HG02943 (cell line): ENCODE data around the gene NTM.

Experiments
- ATAC-seq: cut with Tn5 transposase; IDR thresholded peaks from one replicate; pipeline ENCODE4 v1.9.1; 2021; ENCODE audit warnings: mild to moderate bottlenecking, low read depth, moderate library complexity; ENCODE audit not compliant: unreplicated experiment

The NTM gene

GRCh38 chr11:131969261-131969660, 598.8 kb downstream of the NTM start:
- no peak for ATAC-seq

GRCh38 chr11:131973061-131973460, 602.6 kb downstream of the NTM start:
- no peak for ATAC-seq

DNA sequence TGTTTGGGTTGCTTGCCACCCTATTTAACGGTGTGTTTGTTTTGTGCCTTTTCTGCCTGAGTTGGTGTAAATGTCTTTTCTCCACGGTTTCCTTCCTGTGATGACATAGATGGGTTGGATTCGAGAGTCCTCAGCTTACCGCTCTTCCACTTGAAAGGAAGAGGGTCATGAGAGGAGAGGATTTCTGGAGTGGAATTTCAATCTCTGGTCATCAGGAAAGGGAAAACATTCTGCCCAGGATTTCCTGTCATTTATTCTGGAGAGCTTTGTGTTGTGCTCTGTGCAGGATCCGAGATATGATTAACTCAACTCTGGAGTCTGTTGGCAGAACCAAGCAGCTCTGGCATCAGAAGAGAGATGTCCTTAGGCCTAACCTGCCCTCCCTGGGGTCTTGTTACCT, 605.2 kb downstream of the NTM start:
- no peak for ATAC-seq

GRCh38 chr11:131976021-131976420, 605.6 kb downstream of the NTM start:
- no peak for ATAC-seq

- ATAC-seq: no peak
Observed at GRCh38 chr11:131977231-131977630, 606.8 kb downstream of the NTM start.

DNA sequence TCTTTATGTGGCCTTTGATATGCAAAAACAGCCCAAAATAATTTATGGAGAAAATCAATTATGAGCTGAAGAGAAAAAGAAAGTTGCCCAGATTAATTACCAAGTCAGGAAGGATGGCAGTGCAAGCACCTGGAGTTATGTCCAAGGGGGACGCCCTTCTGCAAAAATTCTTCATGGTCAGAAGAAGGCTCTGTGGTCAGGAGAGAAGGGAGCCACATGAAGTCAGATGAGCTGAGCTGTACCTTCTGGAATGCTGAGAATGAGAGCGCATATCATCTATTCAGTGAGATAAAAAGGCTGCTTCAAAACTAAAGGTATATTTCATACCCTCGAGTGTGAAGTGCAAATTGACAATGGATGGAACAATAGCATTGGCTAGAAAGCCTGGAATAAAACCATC, 607.4 kb downstream of the NTM start:
- no peak for ATAC-seq

DNA sequence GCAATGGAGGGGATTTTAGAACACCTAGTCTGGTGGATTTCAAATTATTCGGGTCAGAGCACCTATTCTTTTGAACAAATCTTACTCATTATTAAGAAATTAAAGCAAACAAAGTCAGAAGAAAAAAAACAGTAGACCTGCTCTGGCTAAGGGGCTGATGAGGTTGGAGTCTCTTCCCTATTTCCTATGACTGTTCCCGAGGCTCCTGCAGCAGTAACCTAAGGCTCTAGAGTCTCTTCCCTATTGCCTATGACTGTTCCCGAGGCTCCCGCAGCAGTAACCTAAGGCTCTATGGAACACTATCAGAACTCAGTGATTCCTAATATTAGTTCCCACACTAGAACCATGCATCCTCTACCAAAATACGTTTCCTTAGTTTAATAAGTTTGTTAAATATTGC, 607.9 kb downstream of the NTM start:
- ATAC-seq: no peak

DNA sequence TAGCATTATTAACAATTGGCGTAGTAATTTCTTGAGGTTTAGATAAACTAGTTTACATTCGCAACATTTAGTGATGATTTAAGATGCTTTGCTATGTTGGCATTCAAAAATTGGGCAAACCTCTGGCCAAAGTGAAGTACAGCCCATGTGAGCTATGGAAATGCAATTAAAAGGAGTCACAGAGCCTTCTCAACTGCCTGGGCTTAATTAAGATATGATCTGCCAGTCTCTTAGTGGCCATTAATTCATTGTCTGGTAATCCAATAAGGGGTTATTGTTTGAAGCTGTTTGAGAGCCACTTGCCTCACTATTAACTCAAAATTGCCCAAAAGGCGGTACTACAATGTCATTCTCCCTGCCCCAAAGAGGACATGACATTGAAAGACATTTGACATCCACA, 608.9 kb downstream of the NTM start:
- no peak for ATAC-seq

GRCh38 chr11:131980199-131980598, 609.8 kb downstream of the NTM start:
- ATAC-seq: no peak

GRCh38 chr11:131980888-131981668, 610.7 kb downstream of the NTM start:
- ATAC-seq: no peak

DNA sequence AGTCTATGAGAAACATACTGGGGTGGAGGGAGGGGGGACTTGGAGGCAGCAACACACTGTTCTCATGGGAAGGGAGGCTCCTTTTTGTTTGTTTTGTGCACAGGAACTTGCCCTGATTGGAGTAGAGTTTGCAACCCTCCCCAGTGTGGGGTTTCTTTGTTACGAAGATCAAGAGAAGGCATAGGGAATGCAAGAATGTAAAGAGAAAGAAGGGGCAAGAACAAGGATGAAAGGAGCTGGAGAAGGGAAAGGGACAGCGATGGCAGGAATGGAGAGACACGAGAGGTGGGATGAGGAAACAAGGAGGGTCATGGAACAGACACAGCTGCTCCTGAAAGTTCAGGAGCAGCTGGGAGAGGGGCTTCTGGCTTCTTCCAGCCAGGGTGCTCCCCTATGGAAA, 611.7 kb downstream of the NTM start:
- ATAC-seq: no peak

GRCh38 chr11:131985846-131986301, 615.5 kb downstream of the NTM start:
- no peak for ATAC-seq

- no peak for ATAC-seq
Observed at GRCh38 chr11:131987703-131988102, 617.3 kb downstream of the NTM start.

DNA sequence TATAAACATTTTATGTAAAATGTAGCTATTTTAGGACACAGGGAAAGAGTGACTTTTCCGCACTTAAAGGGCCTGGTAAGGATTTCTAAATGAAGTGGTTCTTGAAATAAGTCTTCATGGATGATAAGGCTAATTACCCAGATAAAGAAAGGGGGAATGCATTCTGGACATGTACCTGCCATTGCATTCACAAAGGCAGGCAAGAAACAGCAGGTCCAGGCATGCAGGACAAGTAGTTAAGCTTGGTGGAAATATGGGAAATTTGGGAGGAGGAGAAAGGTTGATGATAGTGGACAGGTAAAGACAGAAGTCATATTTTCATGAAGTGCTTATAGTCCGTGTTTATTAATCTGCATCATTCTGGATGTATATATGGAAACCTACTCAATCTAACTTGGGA, 621.2 kb downstream of the NTM start:
- ATAC-seq: no peak

DNA sequence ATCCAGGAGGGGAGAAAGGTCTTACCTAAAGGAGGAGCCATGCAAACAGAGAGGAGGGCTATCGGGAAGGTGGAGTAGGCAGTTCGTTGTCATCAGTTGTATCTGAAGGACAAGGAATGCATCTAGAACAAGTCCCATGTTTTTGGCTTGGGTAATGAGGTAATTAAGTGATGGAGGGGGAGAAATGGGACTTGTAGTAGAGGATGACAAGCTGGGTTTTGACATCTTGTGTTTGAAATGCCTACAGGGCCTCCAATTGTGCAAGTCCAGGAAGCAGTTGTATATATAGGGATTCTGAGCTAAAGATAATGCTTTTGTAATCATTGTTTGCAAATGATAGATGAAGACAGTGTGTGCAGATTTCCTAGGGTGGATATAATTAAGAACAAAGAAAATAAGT, 622.8 kb downstream of the NTM start:
- ATAC-seq: no peak

DNA sequence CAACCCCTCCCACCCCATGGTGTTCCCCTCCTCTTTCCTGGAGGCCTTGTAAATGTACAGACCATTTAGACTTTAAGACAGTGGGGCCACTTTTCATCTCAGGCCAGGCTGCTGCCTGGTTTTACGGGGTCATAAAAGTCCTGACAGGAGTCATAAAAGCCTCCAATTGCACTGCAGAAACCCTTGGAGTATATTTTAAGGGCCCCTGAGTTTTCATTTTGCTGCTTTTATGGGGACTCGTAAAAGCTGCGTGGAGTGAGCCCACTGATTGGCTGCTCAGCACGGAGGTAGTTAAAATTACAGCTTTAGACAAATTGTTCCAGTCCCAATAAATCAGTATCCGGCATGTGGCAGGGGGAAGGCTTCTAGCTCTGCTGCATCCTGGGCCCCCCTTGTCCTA, 627.6 kb downstream of the NTM start:
- no peak for ATAC-seq

GRCh38 chr11:131999084-131999483, 628.7 kb downstream of the NTM start:
- ATAC-seq: no peak

DNA sequence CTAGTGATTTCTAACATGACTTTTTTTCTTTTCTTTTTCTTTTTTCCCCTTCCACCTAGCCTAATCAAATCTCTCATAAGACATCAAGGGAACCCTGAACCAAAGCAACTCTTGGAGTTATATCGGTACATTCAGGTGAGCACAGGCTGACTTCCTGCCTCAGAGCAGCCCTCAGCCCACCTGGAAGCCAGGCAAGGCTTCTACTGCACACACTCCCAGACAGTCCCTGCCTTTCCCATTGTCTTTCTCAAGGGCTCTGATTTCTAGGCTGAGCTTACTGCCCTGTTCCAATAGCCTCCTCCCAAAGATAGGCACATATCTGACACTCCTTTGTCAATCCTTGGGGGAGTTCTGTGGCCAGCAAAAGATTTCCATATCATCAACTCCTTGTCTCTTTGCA, 629.5 kb downstream of the NTM start:
- no peak for ATAC-seq

GRCh38 chr11:132005887-132006286, 635.5 kb downstream of the NTM start:
- no peak for ATAC-seq

GRCh38 chr11:132006884-132007580, 636.6 kb downstream of the NTM start:
- ATAC-seq: no peak

GRCh38 chr11:132008226-132008625, 637.8 kb downstream of the NTM start:
- ATAC-seq: no peak

DNA sequence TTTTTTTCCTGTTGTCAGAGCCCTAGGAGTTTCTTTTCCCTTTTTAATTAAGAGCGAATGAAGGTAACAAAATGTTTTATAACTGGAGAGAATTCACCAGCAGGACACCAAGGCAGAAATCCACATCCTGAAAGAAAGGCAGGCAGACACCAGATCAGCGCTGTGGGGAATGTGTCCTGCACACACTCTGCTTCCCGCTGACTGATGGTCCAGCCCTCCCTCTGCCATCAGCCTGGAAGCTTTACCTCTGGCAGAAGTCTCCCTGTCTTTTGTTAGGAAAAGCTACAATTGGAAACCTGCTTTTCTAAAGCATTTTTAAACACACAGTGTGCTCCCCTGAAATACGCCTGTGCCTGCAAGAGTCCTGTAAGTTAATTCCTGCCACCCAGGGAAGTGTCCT, 638.5 kb downstream of the NTM start:
- no peak for ATAC-seq
